ENCODE results near the gene C1GALT1. TPM values are rescaled to one million over a fixed set of nuclear protein-coding genes. Genes with fewer than 3 reads are reported as not detected.

C1GALT1 gene
- total and polyA plus RNA-seq, 2 donors (not counting 3 experiments of a cell fraction or from before 2014, with no cell fraction given), result 18.3 to 31.1 TPM

DNA sequence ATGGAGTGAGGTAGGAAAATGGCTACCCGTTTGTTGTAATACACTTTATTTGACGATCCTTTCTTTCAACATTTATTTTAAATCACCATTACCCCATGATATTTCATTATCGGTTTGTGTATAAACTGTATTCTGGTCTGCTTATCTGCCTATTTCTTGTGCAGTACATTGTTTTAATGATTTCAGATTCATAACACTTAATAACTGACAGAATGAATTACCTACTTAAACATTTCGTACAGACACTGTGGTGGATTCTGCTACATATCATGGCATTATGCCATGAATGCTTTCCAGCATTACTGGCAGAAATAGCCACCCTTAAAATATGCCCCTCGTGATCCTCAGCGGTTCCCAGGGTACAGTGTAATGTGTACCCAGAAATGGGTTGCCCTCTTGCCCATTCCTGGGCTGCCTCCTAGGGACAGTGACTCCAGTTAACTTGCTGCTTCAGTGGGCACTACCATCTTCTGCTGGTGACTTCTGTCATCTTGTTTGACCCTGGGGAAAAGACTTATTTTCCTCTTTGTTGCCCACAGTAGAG lies 74.5 kb downstream of the C1GALT1 start:
- H3K9ac ChIP-seq (replicated peaks; ENCODE audit: extremely low read depth, insufficient read depth, low read length), result no peak overlapping the region
- H4K20me1 ChIP-seq (replicated peaks; ENCODE audit: control insufficient read depth, extremely low read depth, insufficient read depth, low read length), result no peaks in the 10 kb centered on the region
- H3K27ac ChIP-seq (ENCODE audit: insufficient read depth, low read depth, low read length), result no peak overlapping the region
- H3K79me2 ChIP-seq (ENCODE audit: control insufficient read depth, insufficient read depth, low read length), result no peaks in the 10 kb centered on the region
- intact Hi-C loops (cut with micrococcal nuclease), result no loop called here
- TF ChIP-seq MAX (IDR thresholded peaks at IDR 0.05; ENCODE audit: insufficient read depth, insufficient read length) (no peak), GATA2 (IDR thresholded peaks at IDR 0.05; ENCODE audit: insufficient read depth, insufficient read length, low read depth, low read length) (no peak)
- ChIA-PET CTCF (no interaction called here), POLR2A (no interaction called here)
- H3K4me3 ChIP-seq (replicated peaks in 1 of 3; ENCODE audit: insufficient read depth in 1 of 3, low read depth in 1 of 3, low read length in 3 of 3), result no peak overlapping the region
- no peak overlapping the region for H2AFZ ChIP-seq (ENCODE audit: low read depth, low read length)
- no peak for FAIRE-seq
- no TSS peak for BruUV-seq (replicated peaks)
- no peaks in the 10 kb centered on the region for H3K4me1 ChIP-seq (ENCODE audit: control insufficient read depth, extremely low read depth, insufficient read depth, low read length)
- DNase-seq (ENCODE audit: low read depth, low spot score), result no peak
- no peaks in the 10 kb centered on the region for H3K9me3 ChIP-seq (replicated peaks; ENCODE audit: control insufficient read depth, insufficient read depth, low read length)
- H3K4me2 ChIP-seq (ENCODE audit: insufficient read depth, low read length), result no peak overlapping the region
- no peaks in the 10 kb centered on the region for H3K36me3 ChIP-seq (ENCODE audit: control insufficient read depth in 2 of 2, extremely low read depth in 1 of 2, insufficient read depth in 2 of 2, low read length in 2 of 2)
- no peaks in the 10 kb centered on the region for H3K9me1 ChIP-seq (replicated peaks; ENCODE audit: control insufficient read depth, extremely low read depth, insufficient read depth, low read length)
- dilution Hi-C loops (cut with MboI; ENCODE audit: extremely low pct_ligation_motif_present, low sequenced_read_pairs), result no loop called here
- no peaks in the 10 kb centered on the region for H3K27me3 ChIP-seq (ENCODE audit: control insufficient read depth in 2 of 2, insufficient read depth in 2 of 2, low read length in 2 of 2)

- CTCF ChIA-PET, result interaction anchor here (1.0 kb wide), 1 partner anchor 31 kb away, joined by 3 read pairs; no protein-coding TSS in a partner anchor
- no peak overlapping the region for H3K4me3 ChIP-seq (replicated peaks in 1 of 3; ENCODE audit: insufficient read depth in 1 of 3, low read depth in 1 of 3, low read length in 3 of 3)
- intact Hi-C loops (cut with micrococcal nuclease) (no loop called here), dilution Hi-C loops (cut with MboI; ENCODE audit: extremely low pct_ligation_motif_present, low sequenced_read_pairs) (no loop called here)
- POLR2A ChIA-PET, result no interaction called here
- H3K9me3 ChIP-seq (replicated peaks; ENCODE audit: control insufficient read depth, insufficient read depth, low read length), result no peaks in the 10 kb centered on the region
- no peaks in the 10 kb centered on the region for H3K36me3 ChIP-seq (ENCODE audit: control insufficient read depth in 2 of 2, extremely low read depth in 1 of 2, insufficient read depth in 2 of 2, low read length in 2 of 2)
- no peak overlapping the region for H3K27ac ChIP-seq (ENCODE audit: insufficient read depth, low read depth, low read length)
- FAIRE-seq (no peak), DNase-seq (ENCODE audit: low read depth, low spot score) (no peak)
- no peaks in the 10 kb centered on the region for H3K27me3 ChIP-seq (ENCODE audit: control insufficient read depth in 2 of 2, insufficient read depth in 2 of 2, low read length in 2 of 2)
- H3K4me1 ChIP-seq (ENCODE audit: control insufficient read depth, extremely low read depth, insufficient read depth, low read length), result no peaks in the 10 kb centered on the region
- no peaks in the 10 kb centered on the region for H3K9me1 ChIP-seq (replicated peaks; ENCODE audit: control insufficient read depth, extremely low read depth, insufficient read depth, low read length)
- H3K9ac ChIP-seq (replicated peaks; ENCODE audit: extremely low read depth, insufficient read depth, low read length), result no peak overlapping the region
- TF ChIP-seq POLR2AphosphoS5 (IDR thresholded peaks at IDR 0.05; ENCODE audit: insufficient read depth, low read depth, low read length) (no peak), JUN (IDR thresholded peaks at IDR 0.05; ENCODE audit: borderline replicate concordance, insufficient read depth, insufficient read length, low read depth) (no peak), MAX (IDR thresholded peaks at IDR 0.05; ENCODE audit: insufficient read depth, insufficient read length) (no peak), POLR2A (IDR thresholded peaks at IDR 0.05; ENCODE audit: low read depth, low read length) (no peak), GATA2 (IDR thresholded peaks at IDR 0.05; ENCODE audit: insufficient read depth, insufficient read length, low read depth, low read length) (no peak), EZH2 (IDR thresholded peaks at IDR 0.05; ENCODE audit: borderline replicate concordance, low read depth, low read length, severe bottlenecking) (no peak)
- TF ChIP-seq, protein P1, sequence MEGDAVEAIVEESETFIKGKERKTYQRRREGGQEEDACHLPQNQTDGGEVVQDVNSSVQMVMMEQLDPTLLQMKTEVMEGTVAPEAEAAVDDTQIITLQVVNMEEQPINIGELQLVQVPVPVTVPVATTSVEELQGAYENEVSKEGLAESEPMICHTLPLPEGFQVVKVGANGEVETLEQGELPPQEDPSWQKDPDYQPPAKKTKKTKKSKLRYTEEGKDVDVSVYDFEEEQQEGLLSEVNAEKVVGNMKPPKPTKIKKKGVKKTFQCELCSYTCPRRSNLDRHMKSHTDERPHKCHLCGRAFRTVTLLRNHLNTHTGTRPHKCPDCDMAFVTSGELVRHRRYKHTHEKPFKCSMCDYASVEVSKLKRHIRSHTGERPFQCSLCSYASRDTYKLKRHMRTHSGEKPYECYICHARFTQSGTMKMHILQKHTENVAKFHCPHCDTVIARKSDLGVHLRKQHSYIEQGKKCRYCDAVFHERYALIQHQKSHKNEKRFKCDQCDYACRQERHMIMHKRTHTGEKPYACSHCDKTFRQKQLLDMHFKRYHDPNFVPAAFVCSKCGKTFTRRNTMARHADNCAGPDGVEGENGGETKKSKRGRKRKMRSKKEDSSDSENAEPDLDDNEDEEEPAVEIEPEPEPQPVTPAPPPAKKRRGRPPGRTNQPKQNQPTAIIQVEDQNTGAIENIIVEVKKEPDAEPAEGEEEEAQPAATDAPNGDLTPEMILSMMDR (IDR thresholded peaks at IDR 0.05; ENCODE audit: extremely low read depth in 1 of 2, insufficient read depth in 1 of 2, low read depth in 1 of 2, low read length in 2 of 2), result no peak
- no TSS peak for BruUV-seq (replicated peaks)
- H3K79me2 ChIP-seq (ENCODE audit: control insufficient read depth, insufficient read depth, low read length), result no peaks in the 10 kb centered on the region
- no peak overlapping the region for H3K4me2 ChIP-seq (ENCODE audit: insufficient read depth, low read length)
- no peaks in the 10 kb centered on the region for H4K20me1 ChIP-seq (replicated peaks; ENCODE audit: control insufficient read depth, extremely low read depth, insufficient read depth, low read length)
- H2AFZ ChIP-seq (ENCODE audit: low read depth, low read length), result no peak overlapping the region
Observed at GRCh38 chr7:7257899-7258692, 75.8 kb downstream of the C1GALT1 start.

Measured in endothelial cell of umbilical vein (primary cell).